GM21619 (cell line): ENCODE results near the gene NIPAL1.
A peak's percentile ranks its signal among the peaks of the same experiment; 100 is the strongest.

Source experiments
- ATAC-seq: cut with Tn5 transposase; IDR thresholded peaks from one replicate; pipeline ENCODE4 v1.9.1; 2021; ENCODE audit not compliant: unreplicated experiment

NIPAL1 gene

DNA sequence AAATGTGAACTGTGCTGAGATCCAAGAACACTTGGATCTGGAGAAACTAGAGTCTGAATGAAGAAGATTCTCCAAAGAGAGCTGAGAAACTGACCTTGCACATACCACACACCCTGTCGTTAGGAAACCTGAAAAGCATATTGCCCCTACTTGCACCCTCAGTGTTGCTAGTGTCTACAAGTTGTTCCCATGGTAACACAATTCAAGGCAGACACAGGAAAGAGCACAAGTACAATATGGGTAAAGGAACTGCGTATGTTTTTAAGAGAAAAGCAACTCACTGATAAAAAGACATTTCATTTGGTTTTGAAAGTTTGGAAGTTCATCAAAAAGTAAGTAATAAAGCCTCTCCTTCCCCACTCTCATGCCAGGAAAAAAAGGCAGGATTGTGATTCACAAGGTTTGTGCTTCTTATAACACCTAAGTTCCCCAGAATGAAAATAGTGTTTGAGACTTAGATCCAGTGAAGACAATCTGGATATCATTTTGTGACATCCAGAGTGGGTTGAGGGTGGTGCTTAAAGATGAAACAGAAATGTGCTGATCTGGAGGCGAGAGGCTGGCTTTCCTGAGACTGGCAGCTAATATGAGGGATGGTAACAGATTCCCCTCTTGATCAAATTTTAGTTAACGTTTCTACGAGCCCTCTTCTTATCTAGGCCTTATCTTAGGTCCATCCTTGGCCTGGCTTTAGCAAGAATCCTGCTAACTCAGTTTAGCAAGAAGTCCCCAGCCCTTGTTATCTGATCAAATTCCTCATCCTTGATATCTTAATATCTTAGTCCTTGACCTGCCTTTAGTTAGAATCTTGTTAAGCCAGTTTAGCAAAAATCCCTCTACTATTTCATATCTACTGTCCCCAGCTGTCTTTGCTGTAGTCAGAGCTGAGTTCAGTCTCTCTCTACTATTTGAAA lies 42.3 kb downstream of the NIPAL1 start:
- no peak for ATAC-seq

- ATAC-seq, result peak; percentile 49
Observed at GRCh38 chr4:48064349-48064748, 47.8 kb downstream of the NIPAL1 start.

- peak; percentile 69 for ATAC-seq
Observed at GRCh38 chr4:48065587-48066052, 49.0 kb downstream of the NIPAL1 start.

DNA sequence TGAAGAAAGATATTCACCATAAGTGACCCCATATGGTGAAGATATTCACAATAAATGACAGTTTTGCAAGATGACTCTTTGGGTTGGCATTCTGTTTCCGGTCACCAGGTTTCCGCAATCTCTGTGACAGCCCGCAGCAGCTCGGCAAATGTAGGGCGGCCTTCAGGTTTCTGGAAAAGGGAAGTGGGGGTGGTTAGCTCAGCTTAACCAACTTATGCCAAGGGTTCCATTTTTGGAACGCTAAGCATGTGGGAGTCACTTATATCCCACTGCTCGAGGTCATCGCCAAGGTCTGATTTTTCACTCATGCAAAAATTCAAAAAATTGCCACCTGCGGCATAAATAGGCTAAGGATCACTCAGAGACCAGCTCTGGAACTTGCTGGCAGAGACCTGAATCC lies 51.0 kb downstream of the NIPAL1 start:
- ATAC-seq, result no peak

DNA sequence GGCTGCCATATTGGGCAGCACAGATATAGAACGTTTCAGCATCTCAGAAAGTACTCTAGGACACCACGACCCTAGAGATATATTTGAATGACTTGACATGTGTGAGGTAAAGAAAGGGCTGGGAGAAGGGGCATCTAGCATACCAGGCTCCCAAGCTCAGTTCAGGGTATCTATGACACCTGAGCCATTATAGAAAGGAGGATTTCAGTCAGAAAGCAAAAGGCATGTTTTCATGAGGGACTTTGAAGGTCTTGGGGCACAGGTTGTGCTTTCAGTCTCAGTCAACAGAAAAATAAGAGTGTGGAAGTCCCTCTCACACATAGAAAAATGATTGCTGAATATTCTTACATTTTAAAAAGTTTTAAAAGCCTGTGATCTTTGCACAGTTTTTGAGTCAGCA lies 51.6 kb downstream of the NIPAL1 start:
- no peak for ATAC-seq

- no peak for ATAC-seq
Observed at GRCh38 chr4:48069026-48069425, 52.5 kb downstream of the NIPAL1 start.

DNA sequence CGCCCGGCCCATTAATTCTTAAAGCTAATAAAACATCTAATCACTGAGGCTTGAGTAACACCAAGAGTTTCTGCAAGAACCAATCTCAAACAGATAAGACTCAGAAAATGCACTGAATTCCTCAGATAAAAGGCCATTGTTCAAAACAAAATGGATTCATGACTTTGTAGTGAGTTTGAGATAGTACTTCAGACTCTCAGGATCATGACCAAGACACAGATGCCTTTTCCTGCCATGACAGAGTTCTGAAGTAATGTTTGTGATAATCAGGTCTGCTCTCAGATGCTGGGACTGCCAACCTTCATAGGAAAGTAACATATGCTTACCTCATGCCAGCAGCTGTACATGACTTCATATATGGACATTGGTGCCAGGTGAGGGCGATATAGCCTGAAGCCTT lies 54.6 kb downstream of the NIPAL1 start:
- no peak for ATAC-seq

DNA sequence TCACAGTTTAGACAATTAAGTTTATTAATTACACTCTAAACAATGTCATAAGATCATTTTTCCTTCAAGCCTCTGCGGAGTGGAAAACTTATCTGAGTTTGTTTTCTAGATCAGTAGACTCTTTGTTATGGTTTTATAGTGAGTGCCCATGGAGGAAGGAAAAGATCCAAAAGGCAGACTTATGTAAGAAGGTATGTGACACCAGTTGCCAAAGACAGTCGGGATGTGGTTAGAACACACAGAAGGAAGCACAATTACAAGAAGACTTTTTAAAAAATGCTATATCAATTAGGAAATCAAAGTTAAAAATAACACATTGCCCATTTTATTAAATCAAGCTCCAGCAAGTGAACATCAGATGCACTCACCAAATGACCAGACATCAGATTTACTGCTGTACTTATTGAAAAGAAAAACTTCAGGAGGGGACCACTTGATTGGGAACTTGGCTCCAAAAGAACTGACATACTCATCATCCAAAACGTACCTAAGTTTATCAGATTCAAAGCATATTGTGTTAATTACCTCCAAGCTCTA lies 57.1 kb downstream of the NIPAL1 start:
- ATAC-seq, result no peak

GRCh38 chr4:48074657-48075056 lies 58.1 kb downstream of the NIPAL1 start:
- ATAC-seq, result no peak

DNA sequence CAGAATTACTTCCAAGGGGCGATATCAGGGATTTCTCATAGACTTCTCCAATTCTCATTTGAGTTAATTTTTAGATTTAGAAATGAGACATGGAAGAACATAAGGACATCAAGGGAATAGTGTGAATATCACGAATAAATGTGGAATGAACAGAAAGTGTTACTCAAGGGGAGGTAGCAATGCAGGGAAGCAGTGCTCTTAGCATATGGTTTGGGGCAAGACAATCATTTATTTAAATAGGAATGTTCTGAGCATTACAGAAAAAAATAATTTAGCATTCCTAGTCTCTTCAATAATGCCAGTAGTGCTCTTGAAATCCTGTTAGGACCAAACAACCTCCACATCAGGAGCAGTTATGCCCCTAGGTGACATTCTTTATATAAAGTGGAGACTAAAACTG lies 61.9 kb downstream of the NIPAL1 start:
- ATAC-seq, result no peak

- no peak for ATAC-seq
Observed at GRCh38 chr4:48078862-48079655, 62.5 kb downstream of the NIPAL1 start.

GRCh38 chr4:48079972-48080391 lies 63.4 kb downstream of the NIPAL1 start:
- no peak for ATAC-seq

DNA sequence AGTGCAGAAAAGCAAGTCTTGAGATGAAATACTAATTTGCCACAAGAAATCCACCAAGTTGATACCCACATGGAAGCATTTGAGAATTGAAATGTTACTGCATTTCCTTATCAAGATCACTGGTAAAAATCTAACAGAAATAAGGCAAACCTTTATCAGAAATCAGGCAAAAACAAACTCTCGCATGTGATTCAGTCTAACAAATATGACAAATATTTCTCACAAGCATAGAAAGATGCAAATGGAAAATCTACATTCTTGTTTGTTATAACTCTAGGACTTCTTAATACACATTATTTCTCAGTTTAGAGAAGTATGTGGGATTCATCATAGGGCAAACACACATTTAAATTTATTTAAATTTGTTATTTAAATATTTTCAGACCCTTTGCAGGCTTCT lies 64.6 kb downstream of the NIPAL1 start:
- no peak for ATAC-seq

DNA sequence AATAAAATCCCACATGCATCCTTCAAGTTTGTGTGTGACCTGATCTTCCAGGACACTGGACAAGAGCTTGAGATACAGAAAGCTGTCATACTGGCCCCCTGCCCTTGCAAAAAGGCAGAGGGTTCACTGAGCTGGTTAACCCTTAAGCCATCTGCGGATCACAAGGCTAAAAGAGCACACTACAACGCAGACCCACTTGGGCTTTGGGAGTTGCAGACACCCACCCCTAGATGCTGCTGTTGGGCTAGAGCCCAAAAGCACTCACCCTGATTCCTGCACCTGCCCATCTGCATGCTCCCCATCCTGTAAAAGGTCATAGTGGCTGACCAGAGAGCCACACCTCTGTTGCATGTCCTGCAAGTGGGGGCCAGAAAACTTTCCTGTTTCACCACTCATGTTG lies 66.4 kb downstream of the NIPAL1 start:
- ATAC-seq, result no peak

GRCh38 chr4:48085821-48086589 lies 69.4 kb downstream of the NIPAL1 start:
- no peak for ATAC-seq
